Activated CD4-positive, alpha-beta T cell treated with anti-CD3 and anti-CD28 coated beads for 48 hours (primary cell): ENCODE measurements around the gene FAM13B.

ENCODE experiments used
- DNase-seq: peaks from one replicate; pipeline ENCODE4 v3.0.0-alpha.2; 2020

The FAM13B gene

DNA sequence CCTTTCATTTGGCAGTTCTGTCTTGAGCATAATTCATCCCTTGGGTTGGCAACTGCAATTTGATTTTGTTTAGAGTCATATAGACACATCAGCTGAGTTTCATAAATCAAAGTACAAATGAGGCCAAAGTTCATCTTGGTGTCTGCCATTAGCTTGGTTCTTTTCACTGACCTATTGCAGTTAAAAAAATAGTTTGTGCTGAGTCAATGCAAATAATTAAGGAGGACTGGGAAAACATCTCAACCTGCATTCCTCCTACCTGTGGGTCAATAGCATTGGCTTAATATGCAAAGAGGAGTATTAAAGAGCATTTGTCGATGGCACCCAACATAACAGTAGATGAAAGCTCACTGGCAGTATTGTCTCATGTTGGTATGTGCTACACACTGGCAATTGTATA is 142.0 kb downstream of the FAM13B start:
- DNase-seq: no peak

DNA sequence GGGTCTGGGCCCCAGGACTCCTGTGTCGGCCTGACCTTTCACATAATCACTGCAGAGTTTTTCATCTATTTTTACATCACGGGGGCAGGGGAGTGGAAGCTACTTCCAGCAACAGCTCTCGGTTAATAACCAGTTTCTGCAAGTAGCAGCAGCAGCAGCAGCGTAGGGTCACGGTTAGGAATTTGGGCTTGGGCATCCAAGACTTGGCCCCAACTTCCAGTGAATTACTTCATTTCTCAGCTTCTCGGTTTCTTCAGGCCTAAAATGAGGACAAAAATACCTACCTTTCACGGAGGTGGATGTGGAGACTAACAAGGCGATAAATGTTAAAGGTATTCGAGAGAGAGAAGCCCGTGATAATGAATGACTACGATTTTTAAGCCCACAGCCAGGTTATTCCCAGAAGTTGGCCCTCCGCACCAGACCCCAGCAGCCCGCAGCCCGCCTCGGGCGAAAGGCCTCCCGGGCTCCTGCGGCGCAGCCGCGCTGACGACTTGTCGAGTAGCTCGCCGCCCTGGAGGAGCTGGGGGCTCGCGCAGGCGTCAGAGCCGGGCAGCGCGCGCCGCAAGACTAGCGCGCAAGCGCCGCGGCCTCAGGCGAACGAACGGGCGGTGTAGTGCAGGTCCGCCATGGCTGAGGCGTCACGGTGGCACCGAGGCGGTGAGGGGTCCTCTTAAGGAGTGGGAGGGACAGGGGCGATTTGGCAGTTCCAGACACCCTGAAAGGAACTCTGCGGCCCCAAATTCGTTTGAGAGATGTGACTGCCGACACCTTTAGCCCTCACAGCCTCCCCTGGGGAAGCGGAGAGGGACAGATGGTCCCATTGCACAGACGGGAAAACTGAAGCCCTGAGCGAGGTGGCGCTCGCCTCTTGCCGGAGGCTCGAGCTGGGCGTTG is 143.8 kb downstream of the FAM13B start, which contains the start of gene PKD2L2:
PKD2L2 (plus strand) TSS at position 595 of the 897 bp plus-strand sequence; CDS start at position 630, 35 bp downstream.
- peak; percentile 90 for DNase-seq

DNA sequence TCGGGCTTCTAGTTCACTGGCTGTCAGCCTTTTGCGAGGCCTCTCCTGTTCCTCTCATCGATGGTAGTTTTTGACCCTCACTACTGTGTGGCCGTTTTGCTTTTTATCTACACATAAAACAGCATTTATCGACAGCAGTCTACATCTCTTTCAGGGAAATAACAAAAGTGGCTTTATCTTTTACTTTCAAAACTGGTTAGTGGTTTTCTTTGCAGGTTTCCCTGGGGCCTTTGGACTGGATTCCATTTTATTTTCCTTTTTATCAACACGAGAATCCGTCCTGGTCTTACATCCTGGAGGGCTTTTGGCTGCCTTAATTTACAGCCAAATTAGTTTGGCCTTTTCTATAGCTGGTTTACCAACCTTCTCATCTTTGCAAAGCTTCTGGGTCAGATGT is 144.4 kb downstream of the FAM13B start:
- DNase-seq: no peak
